T-helper 22 cell (primary cell): Measurements from ENCODE around the gene EFNB2.

ENCODE experiments used
- DNase-seq: peaks from one replicate; pipeline ENCODE4 v3.0.0-alpha.2; 2020; ENCODE audit warnings: low read depth

EFNB2 gene

DNA sequence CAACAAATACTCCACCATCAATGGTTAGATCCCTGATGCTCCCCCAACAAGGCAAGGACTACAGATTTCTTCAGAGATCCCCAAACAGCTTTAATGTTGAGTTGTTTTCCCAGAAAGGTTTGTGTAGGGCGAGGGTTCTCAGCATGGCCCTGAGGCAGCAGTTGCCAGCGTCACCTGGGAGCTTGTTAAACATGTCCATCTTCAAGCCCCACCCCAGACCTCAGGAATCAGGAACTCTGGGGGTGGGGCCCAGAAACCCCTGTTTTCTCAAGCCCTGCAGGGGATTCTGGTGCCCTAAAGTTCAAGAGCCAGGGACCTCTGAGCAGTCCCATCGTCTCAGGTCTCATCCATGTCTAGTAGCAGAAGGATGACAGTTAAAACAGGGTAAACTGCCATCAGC, 9.6 kb downstream of the EFNB2 start:
- no peak for DNase-seq

DNA sequence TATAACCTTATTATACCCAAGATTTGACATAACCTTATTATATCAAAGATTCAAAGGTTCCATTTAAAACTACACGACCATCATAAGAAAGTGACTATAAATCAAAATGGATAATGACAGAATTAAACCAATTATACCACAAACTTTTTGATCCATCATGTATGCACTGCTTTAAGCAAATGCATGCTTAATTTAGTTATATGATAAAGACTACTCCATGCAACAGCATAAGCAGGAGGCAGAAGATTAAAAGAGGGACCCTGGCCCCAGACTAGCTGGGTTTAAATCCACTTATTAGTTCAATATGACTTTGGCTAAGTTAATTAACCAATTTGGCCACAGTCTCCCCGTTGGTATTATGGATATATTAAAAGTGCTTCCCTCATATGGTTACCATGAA, 11.4 kb downstream of the EFNB2 start:
- no peak for DNase-seq

DNA sequence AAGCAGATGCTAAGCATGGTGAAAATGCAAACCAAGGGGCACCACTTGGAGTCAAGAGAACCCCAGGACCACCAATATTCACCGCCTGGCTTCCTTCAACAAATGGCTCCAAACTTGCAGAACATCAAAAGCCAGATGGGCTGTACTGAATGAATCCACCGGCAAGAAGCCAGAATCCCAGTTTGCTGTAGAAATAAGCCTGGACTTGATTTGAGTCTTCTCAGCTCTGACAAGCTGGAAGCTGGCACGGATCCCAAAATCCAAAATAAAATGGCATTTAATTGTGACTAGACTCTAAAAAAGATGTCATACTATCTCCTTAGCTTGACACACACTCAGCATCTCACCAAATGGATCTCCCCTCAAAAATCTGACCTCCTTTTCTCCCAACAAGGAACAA, 11.9 kb downstream of the EFNB2 start:
- no peak for DNase-seq

DNA sequence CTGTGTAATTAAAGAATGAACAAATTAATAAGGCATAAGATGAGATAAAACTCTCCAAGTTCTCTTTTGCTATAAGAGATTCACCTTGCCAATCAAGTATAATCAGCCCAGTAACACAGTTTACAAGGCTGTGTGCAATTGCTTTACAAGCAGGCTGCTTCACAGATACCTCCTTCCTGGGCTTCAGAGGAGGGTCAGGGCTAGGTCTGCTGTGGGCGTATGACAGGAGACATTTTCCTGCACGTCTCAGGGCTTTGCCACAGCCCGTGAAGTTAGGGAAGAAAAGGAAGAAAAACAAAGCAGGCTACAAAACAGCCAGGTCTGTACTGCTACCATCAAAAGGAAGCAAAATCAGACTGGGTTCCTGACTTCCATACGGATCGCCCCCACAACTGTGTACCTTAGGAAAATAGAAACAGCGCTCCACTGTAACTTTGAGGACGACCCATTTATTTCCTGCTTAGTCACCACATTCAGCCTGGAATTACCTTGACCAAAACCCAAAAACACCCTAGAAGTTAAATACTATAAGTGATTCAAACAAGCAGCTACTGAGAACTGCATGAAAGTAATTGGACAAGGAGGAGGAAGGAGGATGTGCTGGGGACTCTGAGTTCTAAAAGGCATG, 12.4 kb downstream of the EFNB2 start:
- DNase-seq = no peak

DNA sequence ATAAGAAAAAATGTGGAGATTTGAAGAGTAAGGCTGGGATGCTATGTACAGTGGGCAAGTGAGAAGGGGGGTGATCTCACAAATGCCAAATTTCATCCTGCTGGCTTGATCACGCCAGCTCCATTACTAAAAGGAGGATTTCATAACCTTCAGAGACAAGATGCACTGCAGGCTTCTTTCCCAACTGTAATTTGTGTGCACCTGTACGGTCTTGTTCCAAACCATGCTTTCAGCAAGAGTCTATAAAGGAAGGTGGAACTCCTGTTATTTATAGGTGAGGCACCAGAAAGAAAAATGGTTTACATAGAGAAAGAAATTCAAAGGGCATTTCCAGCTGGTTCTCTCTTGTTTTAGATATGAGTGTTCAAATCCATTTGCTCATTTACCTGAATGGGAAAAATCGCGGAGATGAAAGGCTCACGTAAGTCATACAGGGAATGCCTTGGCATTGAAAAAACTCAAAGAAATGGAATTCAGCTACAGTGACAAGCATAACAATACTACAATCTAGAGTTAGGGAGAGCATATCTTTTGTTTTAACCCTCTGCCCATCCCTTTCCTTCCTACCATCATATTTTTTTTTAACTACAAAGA, 13.3 kb downstream of the EFNB2 start:
- DNase-seq = no peak

DNA sequence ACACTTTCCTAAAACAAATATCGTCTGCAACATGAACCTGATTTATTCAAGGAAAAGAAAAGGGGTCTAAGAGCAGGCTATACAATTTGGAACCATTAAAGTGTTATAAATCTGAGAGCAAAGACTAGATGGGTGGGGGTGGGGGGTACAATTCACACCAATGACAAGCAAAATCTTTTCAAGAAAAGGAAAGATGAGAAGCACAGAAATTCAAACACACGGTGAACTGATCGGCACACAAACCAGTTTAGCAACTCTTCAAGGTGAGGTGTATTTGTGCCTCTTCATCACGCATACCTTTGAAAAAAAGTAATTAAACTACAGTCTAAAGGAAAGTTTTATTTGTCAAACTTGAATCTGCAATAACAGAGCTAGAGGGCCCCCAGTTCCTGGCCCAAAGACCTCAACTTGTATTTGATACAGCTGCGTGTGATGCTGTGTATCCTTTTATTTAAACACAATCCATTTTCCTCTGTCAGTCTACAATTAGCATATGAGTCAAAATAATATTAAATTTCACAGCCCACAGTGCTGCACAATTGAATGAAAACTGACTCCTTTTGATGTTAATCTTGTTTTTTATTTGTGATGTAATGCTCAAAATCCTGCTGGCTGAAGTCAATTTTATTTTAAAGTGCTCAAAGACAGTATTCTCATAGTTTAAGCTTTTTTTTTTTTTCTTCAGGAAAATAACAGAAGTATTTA, 14.2 kb downstream of the EFNB2 start:
- DNase-seq = no peak

DNA sequence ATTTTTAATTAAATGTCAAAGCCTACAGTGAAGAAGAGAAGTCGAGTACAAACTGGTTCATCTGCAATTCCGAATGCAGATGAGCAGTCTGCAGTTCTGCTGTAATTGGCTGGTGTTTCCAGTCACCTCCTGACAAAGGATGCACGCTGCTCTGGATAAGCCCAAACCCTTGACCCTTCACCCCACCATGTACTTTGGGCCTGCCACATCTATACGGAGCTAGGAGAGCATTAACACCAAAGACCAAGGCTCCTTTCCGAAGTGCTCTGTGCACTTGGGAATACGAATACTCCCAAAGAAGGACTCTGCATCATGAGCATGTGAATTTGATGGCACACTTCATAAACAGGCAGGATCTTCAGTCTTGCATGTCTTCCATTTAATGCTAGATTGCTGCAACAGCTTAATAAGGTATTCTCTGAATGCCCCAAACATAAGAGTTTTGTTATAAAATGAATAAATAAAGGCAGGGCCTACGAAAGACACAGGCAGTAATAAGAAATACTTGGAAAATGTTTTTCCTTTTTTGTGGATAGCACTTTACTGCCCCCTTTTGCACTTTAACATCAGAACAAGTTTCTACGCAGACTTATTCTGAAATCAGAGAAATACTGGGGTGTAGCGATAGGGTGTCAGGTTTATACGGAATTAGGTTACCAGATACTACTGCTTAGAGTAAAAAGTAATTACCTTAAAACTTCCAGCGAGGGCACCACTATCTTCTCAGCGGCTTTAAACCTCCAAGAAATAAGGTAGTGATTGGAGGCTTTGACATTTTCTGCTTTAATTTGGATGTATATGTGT, 15.0 kb downstream of the EFNB2 start:
- no peak for DNase-seq

DNA sequence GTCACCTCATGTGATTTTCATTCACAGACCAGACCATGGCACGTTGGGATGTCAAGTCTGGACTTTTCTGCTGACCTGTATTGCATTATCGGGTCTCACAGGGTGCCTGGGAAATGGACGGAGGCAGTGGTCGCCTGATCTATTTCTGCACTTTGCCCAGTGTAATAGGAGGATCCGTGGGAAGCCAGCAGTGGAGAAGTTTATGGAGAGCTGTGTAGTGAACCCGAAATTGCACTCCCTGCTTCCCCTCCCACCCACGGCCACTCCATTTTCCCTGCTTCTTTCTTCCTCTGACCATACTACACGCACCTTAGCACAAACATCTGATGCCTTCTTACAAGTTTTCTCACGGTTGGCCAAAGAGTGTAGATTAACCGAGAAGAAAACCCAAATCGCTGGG, 16.9 kb downstream of the EFNB2 start:
- DNase-seq = no peak

DNA sequence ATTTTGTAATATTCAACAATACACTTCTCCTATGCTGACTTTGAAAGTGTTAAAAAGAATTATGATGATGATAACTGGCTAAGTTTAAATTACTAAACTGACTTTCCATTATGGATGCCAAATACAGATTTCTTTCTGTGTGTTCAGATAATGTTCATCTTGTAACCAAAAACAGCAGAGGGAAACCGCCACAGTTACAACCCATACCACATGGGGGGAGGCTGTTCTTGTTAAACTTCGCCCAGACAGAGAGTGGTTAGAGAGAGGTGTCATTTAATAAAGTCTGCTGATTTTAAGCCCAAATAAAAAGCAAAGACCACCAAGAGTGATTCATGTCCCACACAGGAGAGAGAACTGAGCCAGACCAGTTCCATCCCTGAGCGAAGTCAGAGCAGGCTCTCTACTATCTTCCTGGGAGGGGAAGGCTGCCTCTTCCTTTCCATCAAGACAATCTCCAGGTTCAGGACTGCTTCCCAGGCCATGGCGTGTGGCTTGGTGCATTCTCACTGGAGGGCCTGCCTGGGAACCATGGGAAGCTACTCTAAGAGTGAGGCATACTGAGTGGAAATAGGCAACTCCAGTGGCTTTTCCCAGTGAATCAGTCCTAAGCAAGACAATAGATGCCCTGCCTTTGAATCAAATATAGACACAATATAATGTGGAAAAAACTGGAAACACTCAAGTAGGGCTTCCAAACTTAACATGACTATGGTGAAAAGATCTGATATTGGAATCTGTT, 18.2 kb downstream of the EFNB2 start:
- DNase-seq = no peak

DNA sequence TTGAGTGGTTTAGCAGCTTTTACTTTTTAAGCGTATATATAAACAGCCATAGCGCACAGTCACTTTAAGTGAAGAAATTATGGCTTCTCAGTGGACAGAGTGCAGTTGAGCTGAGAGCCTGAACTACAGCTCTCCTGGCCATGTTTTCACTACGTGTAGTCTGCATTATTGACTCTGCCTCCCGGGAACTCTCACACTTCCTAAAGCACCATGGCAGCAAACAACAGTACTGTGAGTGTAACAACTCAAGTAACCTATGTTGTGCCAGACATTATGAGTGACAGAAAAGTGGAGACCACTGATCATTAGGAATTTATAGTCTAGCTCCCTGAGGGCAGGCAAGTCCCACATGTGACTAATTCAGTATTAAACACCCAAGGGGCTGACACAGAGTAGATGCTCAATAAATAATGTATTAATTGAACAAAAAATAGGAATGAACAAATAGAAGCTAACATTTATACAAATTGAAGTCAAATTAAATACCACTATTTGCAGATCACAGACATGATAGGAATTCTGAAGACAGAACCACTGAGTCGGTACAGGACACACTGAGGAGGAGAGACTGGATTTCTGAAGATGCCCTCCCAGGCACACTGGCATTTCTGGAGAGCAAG, 19.7 kb downstream of the EFNB2 start:
- no peak for DNase-seq

DNA sequence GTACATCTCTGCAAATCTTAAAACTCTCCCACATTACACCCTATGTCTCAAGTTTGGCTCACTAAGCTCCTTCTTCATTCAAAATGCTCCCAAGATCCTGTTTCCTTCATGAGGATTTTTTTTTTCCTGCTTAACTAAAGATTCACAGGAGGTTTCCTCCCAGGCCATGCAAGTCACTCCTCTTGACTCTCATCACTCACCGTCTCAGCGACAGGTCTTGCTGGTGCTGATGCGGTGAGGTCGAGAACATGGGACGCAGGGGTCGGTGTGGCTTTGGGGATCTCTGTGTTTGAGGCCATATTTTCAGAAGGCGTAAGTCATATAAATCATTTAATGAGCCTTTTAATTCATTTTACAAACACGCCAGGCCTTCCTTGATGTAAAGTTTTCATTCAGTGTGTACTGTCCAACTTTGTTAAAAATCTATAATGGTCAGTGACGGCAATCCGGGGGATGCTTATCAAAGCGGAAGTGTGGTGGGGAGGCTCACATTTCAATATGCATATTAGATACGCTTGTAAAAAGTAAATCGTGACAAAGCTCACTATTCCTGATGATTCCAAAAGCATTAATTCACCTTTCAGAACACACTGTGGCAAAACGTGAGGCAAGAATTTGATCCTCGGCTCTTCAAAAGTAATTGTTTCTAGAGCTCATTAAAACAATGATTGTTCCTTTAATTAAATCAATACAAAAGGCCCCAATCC, 20.4 kb downstream of the EFNB2 start:
- DNase-seq = no peak

DNA sequence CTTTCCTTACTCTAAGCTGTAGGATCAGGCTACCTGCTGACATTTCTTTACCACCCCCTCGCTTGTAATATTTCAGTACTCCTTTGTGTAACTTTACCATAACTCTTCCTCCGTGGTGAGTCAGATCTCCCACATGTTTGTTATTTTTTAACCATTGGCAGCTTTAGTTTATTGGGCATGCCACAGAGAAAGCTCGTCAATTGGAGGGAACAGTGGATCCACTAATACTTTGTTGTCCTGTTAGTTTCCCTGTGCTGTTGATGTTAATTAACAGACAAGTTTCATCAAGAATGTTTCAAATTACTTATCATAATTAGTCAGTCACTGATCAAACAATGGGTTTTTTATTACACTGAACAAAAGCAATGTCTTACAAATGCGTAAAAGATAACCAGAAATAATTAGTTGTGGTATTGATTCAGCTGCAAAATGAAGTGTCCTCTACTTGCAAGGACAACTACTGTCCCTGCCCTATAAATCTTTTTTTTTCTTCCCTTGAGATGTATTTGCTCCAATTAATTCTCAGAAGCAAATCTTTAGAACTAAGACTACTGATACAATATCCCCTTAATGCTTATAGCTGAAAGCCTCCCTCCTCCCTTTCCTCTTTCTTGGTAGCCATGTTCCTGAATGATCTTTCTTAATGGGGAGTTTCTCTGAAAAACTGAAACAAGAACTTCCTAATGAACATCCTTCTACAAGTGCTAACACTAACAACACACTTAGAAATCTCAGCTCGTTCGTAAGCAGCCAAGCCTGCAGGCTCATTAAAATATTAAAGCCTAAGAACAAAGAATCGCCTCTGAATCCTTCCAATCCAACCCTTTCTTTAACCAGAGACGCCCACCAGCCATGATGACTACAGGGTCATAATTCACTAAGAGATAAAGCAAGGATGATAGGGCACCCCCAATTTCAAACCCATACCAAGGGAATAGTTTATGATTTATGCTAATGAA, 22.2 kb downstream of the EFNB2 start:
- no peak for DNase-seq

DNA sequence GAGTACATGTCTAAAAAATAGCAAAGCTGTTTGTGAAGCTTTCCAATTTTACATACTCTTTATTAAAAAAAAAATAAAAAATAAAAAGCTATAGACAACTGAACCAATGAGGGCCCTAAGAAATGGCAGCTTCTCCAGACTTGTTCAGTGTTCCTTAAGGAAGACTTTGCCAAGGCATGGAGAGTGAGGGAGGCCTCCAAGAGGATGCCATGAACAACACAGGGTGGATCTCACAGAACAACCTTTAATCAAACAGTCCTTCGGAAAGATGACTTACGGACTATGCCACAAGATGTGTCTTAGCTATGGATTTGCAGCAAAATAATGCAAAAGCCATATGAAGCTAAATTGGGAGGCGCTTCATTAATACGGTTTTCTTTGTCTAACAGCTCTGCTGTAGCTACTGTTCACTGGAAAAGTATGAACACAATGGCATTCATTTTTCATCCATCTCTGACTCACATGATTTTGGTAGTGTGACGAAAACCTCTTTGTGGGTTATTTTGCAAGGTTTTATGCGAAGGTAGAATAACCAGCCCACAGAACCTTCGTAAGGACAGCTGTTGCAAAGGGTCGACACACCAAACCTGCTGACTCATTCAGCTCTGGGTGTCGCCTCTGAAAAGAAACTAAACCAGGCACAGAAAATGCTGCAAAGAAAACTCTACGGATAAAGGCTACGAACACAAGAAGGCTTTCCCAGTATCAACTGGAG, 27.7 kb downstream of the EFNB2 start:
- no peak for DNase-seq

DNA sequence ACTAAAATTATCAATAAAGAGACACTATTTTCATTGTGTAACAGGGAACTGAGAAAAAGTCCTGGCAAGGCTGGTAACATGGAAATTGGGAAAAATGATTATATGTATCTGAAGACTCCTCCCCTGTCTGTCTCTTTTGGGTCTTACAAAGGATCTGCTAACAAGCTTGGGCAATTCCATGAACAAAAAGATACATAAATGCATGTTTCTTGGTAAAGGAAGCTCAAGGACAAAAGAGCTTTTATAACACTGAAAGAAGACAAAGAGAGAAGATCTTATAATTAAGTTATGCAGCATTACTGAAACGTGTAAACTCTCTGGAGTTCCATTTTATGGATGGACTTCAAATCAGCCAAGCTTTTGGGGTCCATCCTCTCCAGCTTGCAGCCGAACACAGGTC, 29.2 kb downstream of the EFNB2 start:
- no peak for DNase-seq

DNA sequence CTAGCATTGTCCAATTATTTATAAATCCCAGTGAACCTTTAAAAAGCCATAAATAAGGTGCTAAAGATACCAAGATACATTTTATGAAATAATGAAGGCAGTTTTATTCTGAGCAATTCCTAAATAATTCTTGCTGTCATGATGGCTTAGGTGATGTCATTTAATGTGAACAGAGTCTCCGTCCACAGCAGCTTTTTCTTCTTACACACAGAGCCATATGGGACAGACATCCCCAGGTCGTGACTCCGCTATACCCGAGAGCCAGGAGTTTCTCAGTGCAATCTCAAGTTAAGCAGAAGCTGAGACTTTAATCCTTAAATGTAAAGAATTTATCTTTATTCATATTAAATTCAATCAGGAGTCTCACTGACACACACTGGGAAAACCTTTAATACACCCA, 29.7 kb downstream of the EFNB2 start:
- no peak for DNase-seq

DNA sequence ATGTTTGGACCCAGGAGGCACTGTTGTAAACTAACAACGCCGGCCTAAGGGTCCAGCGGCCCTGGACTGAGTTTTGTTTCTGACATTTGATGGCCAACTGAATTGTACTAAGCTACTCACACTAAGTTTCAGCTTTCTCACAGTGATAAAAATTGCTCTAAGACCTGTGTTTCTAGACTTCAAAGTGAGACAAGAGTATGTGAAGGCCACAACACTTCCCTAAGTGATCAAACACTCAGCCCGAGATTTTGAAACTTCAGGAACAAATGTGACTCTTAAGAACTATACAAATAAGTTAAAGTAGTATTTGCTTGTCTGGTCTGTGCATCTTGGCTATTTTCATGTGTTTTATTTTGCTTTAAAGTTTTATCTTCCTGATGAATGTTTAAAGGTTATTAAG, 30.2 kb downstream of the EFNB2 start:
- DNase-seq = no peak

DNA sequence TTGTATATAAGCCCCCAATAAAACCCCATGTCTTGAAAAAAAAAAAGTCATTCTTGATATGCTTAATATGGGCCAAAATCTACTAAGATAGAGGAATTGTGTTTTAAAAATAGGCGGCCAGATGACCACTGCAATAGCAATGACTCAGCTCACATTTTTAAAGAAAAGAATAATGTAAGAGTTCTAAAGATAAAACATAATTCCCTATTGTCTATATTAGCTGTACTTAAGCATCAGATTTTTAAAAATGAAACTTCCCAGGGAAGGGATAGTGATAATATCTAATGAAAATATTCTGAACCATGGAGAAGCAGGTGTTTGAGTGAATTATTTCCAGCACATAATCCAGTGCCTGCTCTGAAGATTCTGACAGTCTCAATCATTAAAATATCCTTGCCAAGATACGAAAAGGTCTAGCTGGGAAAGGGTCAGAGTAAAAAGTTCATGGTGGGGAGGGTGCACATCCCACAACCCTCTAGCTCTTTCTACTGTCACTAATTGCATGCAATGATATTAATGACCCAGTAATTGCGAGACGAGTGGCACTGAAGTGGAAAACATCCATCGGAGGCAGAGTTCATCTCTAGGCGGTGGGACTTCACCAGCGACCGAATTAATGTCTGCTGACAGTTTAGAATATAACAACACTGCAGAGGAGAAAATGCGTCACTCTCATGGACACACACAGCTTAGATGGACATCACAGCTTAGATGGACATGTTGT, 31.6 kb downstream of the EFNB2 start:
- no peak for DNase-seq

DNA sequence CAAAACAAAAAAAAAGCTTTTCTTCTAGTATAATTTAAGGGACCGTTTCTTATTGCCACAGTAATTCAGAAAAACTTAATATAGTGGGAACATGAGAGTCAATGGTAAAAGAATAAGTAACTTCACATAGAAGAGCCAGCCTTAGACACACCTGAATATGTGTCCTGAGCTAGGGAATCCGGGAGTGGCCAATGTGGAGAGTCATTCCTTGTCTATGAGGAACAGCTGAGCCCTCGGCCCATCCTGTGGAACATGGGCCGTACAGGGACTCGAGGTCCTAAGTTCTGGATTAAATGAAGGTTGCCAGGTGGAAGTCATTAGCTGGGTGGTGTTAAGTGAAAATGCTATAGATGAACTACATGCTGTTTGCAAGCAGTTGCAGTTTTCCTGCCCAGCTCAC, 32.2 kb downstream of the EFNB2 start:
- no peak for DNase-seq

DNA sequence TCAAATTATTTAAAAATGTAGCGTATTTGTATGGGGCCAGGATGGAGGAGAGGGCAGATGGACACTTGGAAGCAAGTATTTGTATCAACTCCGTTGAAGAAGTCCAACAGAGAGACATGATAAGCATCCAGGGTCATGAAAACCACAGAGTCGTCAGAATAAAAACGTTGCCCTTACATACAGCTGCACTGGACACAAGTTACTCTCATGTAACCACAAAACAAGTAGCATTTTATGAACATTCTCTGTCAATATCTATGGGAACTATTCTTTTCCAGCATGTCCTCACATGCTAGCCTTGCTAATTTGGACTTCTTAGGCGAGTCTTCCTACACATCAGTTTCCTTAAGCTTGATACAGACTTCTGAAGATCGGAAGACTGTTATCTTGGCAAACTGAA, 35.0 kb downstream of the EFNB2 start:
- no peak for DNase-seq
